Lower leg skin (tissue), 3 donors: ENCODE results near the gene CEP55.

Source experiments
- CTCF ChIP-seq, 3 donors: fragments of 450-650 bp; IDR thresholded peaks; one replicate each; pipeline ENCODE4 v1.5.1; 2016; ENCODE audit warnings: antibody characterized with exemption in 3 of 3, mild to moderate bottlenecking in 3 of 3, moderate library complexity in 2 of 3
- POLR2A ChIP-seq, 2 donors: fragments of 450-650 bp; IDR thresholded peaks; one replicate each; pipeline ENCODE4 v1.6.1; 2016 to 2017; ENCODE audit warnings: antibody characterized with exemption in 2 of 2, mild to moderate bottlenecking in 1 of 2, moderate library complexity in 1 of 2

DNA sequence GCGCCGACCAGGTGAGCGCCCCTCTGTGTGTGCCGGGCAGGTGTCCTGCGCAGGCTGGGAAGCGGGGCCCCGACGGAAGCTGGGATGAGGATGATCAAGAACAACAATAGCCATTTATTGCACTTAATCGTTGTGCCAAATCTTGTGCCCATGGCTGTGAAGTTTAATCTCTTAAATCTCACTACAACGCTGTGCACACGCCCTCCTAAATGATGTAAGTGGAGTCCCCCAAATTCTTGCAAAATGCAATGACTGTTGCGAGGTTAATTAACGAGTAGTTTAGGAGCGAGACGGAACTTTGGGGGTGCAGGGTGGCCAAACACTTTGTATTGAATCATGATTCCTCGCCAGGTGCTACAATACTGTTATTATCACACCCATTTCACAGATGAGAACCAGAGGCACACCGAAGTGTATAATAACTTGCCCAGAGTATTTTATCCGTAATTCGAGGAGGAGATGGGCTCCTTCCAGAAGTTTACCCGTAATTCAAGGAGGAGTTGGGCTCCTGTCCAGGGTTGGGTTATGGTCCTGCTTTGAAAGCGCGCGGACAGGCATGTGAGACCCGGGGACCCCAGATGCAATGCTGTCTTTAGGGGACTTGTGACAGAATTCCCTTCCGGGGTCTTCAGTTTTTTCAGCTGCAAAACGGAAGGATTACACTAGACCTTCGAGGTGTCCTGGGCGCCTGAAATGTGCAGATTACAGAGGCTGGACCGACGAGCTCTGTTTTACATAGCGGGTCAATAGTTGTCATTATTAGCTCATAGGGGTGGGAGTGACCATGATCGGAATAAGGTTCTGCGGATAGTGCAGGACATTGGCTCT is 71.1 kb downstream of the CEP55 start:
- TF ChIP-seq CTCF (IDR thresholded peaks at IDR 0.05): no peak
- TF ChIP-seq POLR2A (IDR thresholded peaks at IDR 0.05): no peak
